ENCODE measurements around the gene LEPR.

- no peak for TF ChIP-seq CTCF (IDR thresholded peaks at IDR 0.05 in 8 of 11, conservative IDR thresholded peaks at IDR 0.05 in 3 of 11)
- TF ChIP-seq POLR2AphosphoS5 (IDR thresholded peaks at IDR 0.05), result no peak
Measured at GRCh38 chr1:65378247-65378946, 42.1 kb upstream of the LEPR start.
